HG02970 (cell line): Measurements from ENCODE around the gene C10orf62.
"Not testable (repeated sequence)": the region's sequence is repeated elsewhere in the genome, so short reads cannot be mapped to it uniquely, and the experiment has no call there.

Experiments used
- ATAC-seq: cut with Tn5 transposase; IDR thresholded peaks from one replicate; pipeline ENCODE4 v1.9.1; 2021; ENCODE audit warnings: mild to moderate bottlenecking, moderate library complexity, moderate number of reproducible peaks; ENCODE audit not compliant: unreplicated experiment, low FRiP score

C10orf62 gene

GRCh38 chr10:97589479-97589878, at the start of gene C10orf62:
Gene C10orf62 (plus strand): TSS chr10:97589721. CDS start chr10:97589898, 177 bp downstream.
- ATAC-seq = no peak

- ATAC-seq = no peak
Observed at GRCh38 chr10:97540669-97541500, 48.6 kb upstream of the C10orf62 start.

GRCh38 chr10:97542169-97543024, 47.1 kb upstream of the C10orf62 start:
- ATAC-seq = no peak

- ATAC-seq = no peak
Observed at GRCh38 chr10:97543025-97543546, 46.4 kb upstream of the C10orf62 start.

- no peak for ATAC-seq
Observed at GRCh38 chr10:97546456-97547270, 42.9 kb upstream of the C10orf62 start.

GRCh38 chr10:97547271-97547600, 42.3 kb upstream of the C10orf62 start:
- ATAC-seq = no peak

GRCh38 chr10:97547962-97548361, 41.6 kb upstream of the C10orf62 start:
- no peak for ATAC-seq

GRCh38 chr10:97548828-97549455, 40.6 kb upstream of the C10orf62 start:
- ATAC-seq = no peak

- ATAC-seq = no peak
Observed at GRCh38 chr10:97549587-97550322, 39.8 kb upstream of the C10orf62 start.

GRCh38 chr10:97550336-97551149, 39.0 kb upstream of the C10orf62 start:
- no peak for ATAC-seq

- ATAC-seq = no peak
Observed at GRCh38 chr10:97551271-97551670, 38.2 kb upstream of the C10orf62 start.

- ATAC-seq = no peak
Observed at GRCh38 chr10:97553575-97554031, 35.9 kb upstream of the C10orf62 start.

GRCh38 chr10:97554336-97554735, 35.2 kb upstream of the C10orf62 start:
- ATAC-seq = not testable (repeated sequence)

- ATAC-seq = not testable (repeated sequence)
Observed at GRCh38 chr10:97555541-97555940, 34.0 kb upstream of the C10orf62 start.

- not testable (repeated sequence) for ATAC-seq
Observed at GRCh38 chr10:97560731-97561381, 28.7 kb upstream of the C10orf62 start.

- not testable (repeated sequence) for ATAC-seq
Observed at GRCh38 chr10:97561386-97562077, 28.0 kb upstream of the C10orf62 start.

GRCh38 chr10:97562329-97562728, 27.2 kb upstream of the C10orf62 start:
- ATAC-seq = not testable (repeated sequence)
